Peyer's patch (tissue), 4 donors: ENCODE results near the gene DHRS7B. TPM values are rescaled to one million over a fixed set of nuclear protein-coding genes. Genes with fewer than 3 reads are reported as not detected.

ENCODE experiments used
- DNase-seq, 3 donors: peaks; one replicate each; pipeline ENCODE4 v3.0.0-alpha.2; 2017 to 2019
- H3K27ac ChIP-seq, 4 donors: fragments of 200-600 bp; sonication (generic); one replicate each; pipeline ENCODE4 v1.5.1; 2016 to 2019
- H3K27me3 ChIP-seq, 2 donors: fragments of 200-600 bp; sonication (generic); one replicate each; pipeline ENCODE4 v1.5.1; 2019
- H3K36me3 ChIP-seq, 3 donors: fragments of 200-600 bp; sonication (generic); one replicate each; pipeline ENCODE4 v1.5.1; 2016 to 2019
- H3K4me1 ChIP-seq, 4 donors: fragments of 200-600 bp; sonication (generic); one replicate each; pipeline ENCODE4 v1.5.1; 2016 to 2019
- H3K4me3 ChIP-seq, 4 donors: fragments of 200-600 bp; sonication (generic); 1 replicate in 3 of 4; 2 replicates in 1 of 4; pipeline ENCODE4 v1.5.1; 2016 to 2019; ENCODE audit warnings: mild to moderate bottlenecking in 1 of 4
- H3K9me3 ChIP-seq, 4 donors: fragments of 200-600 bp; sonication (generic); one replicate each; pipeline ENCODE4 v1.5.1; 2016 to 2019; ENCODE audit warnings: mild to moderate bottlenecking in 1 of 4
- CTCF ChIP-seq, 6 experiments: fragments of 450-650 bp in 4 of 6; fragments of 200-600 bp in 2 of 6; sonication (generic) in 1 of 6; IDR thresholded peaks; one replicate each; pipeline ENCODE4 v1.5.1; 2017 to 2019; ENCODE audit warnings: antibody characterized with exemption in 6 of 6, mild to moderate bottlenecking in 3 of 6, moderate library complexity in 1 of 6
- POLR2A ChIP-seq, 2 donors: fragments of 450-650 bp; IDR thresholded peaks; one replicate each; pipeline ENCODE4 v1.5.1; 2017; ENCODE audit warnings: antibody characterized with exemption in 2 of 2, mild to moderate bottlenecking in 2 of 2, moderate library complexity in 2 of 2
- total RNA-seq, 4 donors: library from RNA; depleted of rRNA; stranded (reverse); fragments of >200 nt; gene quantifications; one replicate each; pipeline ENCODE4 v1.1.0, GENCODE V29; 2016

DHRS7B gene
- total RNA-seq, 4 donors from 2014 or later, result 20.6 to 41.2 (median 26.2) TPM

DNA sequence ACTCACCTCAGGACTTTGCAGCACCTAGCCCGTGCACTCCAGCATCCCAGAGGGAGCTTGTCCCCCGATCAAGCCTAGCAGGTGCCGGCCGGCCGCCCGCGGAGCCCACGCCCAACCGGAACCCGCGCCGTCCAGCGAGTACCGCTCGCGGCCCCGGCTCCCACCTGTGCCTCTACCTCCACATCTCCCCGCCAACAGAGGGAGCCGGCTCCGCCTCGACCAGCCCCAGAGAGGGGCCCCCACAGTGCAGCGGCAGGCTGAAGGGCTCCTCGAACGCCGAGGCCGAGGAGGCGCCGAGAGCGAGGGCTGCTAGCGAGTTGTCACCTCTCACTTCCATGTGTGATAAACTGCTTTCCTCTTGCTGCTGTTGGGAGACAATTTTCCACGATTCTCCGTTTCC is 41.1 kb upstream of the DHRS7B start:
- no peak for TF ChIP-seq POLR2A (IDR thresholded peaks at IDR 0.05)
- no peak for TF ChIP-seq CTCF (IDR thresholded peaks at IDR 0.05)
- Histone ChIP-seq H3K9me3 (no peaks in the 10 kb centered on the region), H3K27me3 (no peaks in the 10 kb centered on the region), H3K36me3 (no peaks in the 10 kb centered on the region), H3K4me1 (peaks cover 0 to 7% (median 0%) of the 10 kb centered on the region in 4 donors), H3K27ac (no peak overlapping the region), H3K4me3 (no peak overlapping the region)
- DNase-seq, result no peak

DNA sequence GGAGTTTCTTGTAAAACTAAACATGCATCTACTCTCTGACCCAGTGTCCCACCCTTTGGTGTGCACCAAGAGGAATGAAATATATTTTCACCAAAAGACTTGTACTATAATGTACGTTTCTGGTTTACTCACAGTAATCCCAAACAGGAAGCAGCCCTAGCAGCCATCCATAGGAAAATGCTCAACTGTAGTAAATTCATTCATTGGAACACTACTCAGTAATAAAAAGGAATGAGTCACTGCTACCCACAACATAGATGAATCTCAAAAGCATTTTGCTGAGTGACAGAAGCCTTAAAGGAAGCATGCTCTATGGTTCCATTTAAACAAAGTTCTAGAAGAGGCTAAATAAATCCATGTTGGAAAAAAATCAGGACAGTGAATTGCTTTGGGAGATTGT is 37.6 kb upstream of the DHRS7B start:
- Histone ChIP-seq H3K9me3 (no peaks in the 10 kb centered on the region), H3K4me1 (peaks cover 0 to 14% (median 0%) of the 10 kb centered on the region in 4 donors), H3K27me3 (no peaks in the 10 kb centered on the region), H3K4me3 (no peak overlapping the region), H3K27ac (no peak overlapping the region), H3K36me3 (no peaks in the 10 kb centered on the region)
- DNase-seq, result no peak
- no peak for TF ChIP-seq POLR2A (IDR thresholded peaks at IDR 0.05)
- TF ChIP-seq CTCF (IDR thresholded peaks at IDR 0.05), result no peak

DNA sequence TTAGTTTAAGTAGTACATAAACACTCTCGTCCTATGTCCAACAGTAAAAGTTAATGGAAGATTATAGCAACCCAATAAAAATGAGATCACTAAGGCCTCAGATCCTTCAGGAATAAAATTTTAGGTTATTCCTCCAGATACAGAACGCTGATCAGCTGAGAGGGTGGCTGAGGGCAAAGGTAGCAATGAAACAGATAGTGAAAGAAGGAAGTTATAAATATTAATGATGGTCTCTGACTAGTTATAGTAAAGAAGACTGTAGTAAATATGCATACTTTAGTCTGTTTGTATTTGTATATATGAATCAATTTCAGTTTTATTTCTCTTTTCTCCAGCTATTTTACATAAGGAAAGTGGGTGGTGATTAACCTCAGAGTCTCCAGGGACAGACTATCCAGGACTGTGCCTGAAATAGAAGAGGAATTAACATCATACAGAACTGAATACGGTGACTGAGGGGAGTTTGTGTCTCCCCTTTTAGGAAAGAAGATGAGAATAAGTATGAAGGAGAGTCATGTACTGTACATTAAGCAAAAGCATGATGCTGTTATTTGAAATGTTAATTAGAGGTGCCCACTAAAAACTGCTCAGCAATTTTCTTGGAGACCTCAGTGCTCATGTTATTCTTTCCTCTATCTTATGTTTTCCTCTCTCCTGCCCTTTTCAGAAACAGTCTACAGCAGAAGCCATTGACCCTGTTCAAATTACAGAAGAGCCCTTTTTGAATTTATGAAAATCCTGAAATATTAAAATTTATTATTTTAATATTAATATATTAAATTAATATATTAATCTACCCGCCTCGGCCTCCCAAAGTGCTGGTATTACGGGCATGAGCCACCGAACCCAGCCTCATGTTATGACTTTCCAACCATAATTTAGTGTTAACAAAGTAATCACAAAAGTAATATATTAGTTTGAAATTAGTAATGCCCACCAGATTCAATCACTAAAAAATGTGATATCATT is 36.5 kb upstream of the DHRS7B start:
- Histone ChIP-seq H3K9me3 (no peaks in the 10 kb centered on the region), H3K27ac (peak overlapping the region in 2 of 4 donors; percentile 46 to 65), H3K36me3 (no peaks in the 10 kb centered on the region), H3K4me1 (peaks cover 0 to 14% (median 0%) of the 10 kb centered on the region in 4 donors), H3K27me3 (no peaks in the 10 kb centered on the region), H3K4me3 (no peak overlapping the region)
- no peak for TF ChIP-seq CTCF (IDR thresholded peaks at IDR 0.05)
- TF ChIP-seq POLR2A (IDR thresholded peaks at IDR 0.05), result no peak
- no peak for DNase-seq

- DNase-seq, result no peak
- no peak for TF ChIP-seq POLR2A (IDR thresholded peaks at IDR 0.05)
- TF ChIP-seq CTCF (IDR thresholded peaks at IDR 0.05), result no peak
- H3K27ac ChIP-seq, result no peak overlapping the region
- H3K9me3 ChIP-seq, result no peaks in the 10 kb centered on the region
- H3K27me3 ChIP-seq, result no peaks in the 10 kb centered on the region
- H3K4me1 ChIP-seq, result peaks cover 0 to 14% (median 0%) of the 10 kb centered on the region in 4 donors
- no peaks in the 10 kb centered on the region for H3K36me3 ChIP-seq
- H3K4me3 ChIP-seq, result no peak overlapping the region
These were observed 35.7 kb upstream of the DHRS7B start for GRCh38 chr17:21090902-21091618.

DNA sequence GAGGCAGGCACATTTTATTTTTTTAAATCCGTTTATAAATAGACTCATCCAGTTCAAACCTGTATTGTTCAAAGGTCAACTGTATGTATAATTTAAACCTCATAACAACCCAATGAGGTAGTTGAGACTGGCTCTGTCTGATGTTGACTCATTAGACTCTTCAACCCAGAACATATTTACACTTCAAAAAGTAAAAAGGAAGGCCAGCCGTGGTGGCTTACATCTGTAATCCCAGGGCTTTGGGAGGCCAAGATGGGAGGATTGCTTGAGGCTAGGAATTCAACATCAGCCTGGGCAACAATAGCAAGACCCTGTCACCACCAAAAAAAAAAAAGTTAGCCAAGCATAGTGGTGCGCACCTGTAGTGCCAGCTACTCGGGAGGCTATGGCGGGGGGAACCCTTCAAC is 32.5 kb upstream of the DHRS7B start:
- DNase-seq, result no peak
- Histone ChIP-seq H3K27ac (peak overlapping the region in 1 of 4 donors; percentile 38), H3K36me3 (no peaks in the 10 kb centered on the region)

More for the DNA sequence above, 32.5 kb upstream of the DHRS7B start:
- H3K4me3 ChIP-seq, result no peak overlapping the region
- TF ChIP-seq POLR2A (IDR thresholded peaks at IDR 0.05) (no peak), CTCF (IDR thresholded peaks at IDR 0.05) (no peak)
- no peaks in the 10 kb centered on the region for H3K27me3 ChIP-seq
- H3K9me3 ChIP-seq, result no peaks in the 10 kb centered on the region
- peaks cover 0 to 18% (median 0%) of the 10 kb centered on the region in 4 donors for H3K4me1 ChIP-seq
